Prostate gland (tissue), 2 donors: ENCODE measurements around the gene MYO1H. TPM values are rescaled to one million over a fixed set of nuclear protein-coding genes. Genes with fewer than 3 reads are reported as not detected.

ENCODE experiments used
- DNase-seq: peaks from one replicate; pipeline ENCODE4 v3.0.0-alpha.2; 2019; ENCODE audit warnings: low spot score
- H3K27ac ChIP-seq, 2 donors: fragments of 200-600 bp; sonication (generic); 2 replicates each; pipeline ENCODE4 v1.5.1; 2017 to 2019
- H3K27me3 ChIP-seq: fragments of 200-600 bp; sonication (generic); replicated peaks from 2 replicates; pipeline ENCODE4 v1.5.1; 2019; ENCODE audit not compliant: insufficient read depth
- H3K36me3 ChIP-seq, 2 donors: fragments of 200-600 bp; sonication (generic); 1 replicate in 1 of 2; 2 replicates in 1 of 2; pipeline versions ENCODE4 v1.5.1 to v1.8.1; 2017 to 2019
- H3K4me1 ChIP-seq: fragments of 200-600 bp; sonication (generic); replicated peaks from 2 replicates; pipeline ENCODE4 v1.5.1; 2019
- H3K4me3 ChIP-seq, 2 donors: fragments of 200-600 bp; sonication (generic); 2 replicates each; pipeline ENCODE4 v1.5.1; 2017 to 2019
- H3K9me3 ChIP-seq: fragments of 200-600 bp; sonication (generic); 2 replicates; pipeline ENCODE4 v1.5.1; 2017
- POLR2A ChIP-seq: fragments of 450-650 bp; IDR thresholded peaks from one replicate; pipeline ENCODE4 v1.6.1; 2016; ENCODE audit warnings: antibody characterized with exemption, mild to moderate bottlenecking
- POLR2AphosphoS5 ChIP-seq: sonication (generic); formaldehyde crosslinking; IDR thresholded peaks from one replicate; pipeline ENCODE4 v1.6.1; 2017; ENCODE audit warnings: antibody characterized with exemption
- WGBS: methylation state at CpG from one replicate; pipeline ENCODE4 v1.1.5; 2018; 5-methylcytosine and 5-hydroxymethylcytosine counted together
- intact Hi-C: fragments of 100-400 bp; cut with DNase I; formaldehyde crosslinking; loops from one replicate; pipeline ENCODE4 v1.14.2; 2022
- total RNA-seq, 2 donors: library from RNA; depleted of rRNA; stranded (reverse); fragments of >200 nt; gene quantifications; one replicate each; pipeline ENCODE4 v1.1.0, GENCODE V29; 2016
- TF ChIP-seq, protein P1 (sequence below), 4 experiments: fragments of 200-600 bp in 2 of 4; fragments of 450-650 bp in 2 of 4; sonication (generic) in 2 of 4; IDR thresholded peaks; 1 replicate in 3 of 4; 2 replicates in 1 of 4; pipeline ENCODE4 v1.5.1; 2016 to 2019; ENCODE audit warnings: antibody characterized with exemption in 4 of 4, mild to moderate bottlenecking in 2 of 4, moderate library complexity in 2 of 4

The MYO1H gene
- total RNA-seq, 2 donors from 2014 or later = 1.2 TPM; not detected in 1

DNA sequence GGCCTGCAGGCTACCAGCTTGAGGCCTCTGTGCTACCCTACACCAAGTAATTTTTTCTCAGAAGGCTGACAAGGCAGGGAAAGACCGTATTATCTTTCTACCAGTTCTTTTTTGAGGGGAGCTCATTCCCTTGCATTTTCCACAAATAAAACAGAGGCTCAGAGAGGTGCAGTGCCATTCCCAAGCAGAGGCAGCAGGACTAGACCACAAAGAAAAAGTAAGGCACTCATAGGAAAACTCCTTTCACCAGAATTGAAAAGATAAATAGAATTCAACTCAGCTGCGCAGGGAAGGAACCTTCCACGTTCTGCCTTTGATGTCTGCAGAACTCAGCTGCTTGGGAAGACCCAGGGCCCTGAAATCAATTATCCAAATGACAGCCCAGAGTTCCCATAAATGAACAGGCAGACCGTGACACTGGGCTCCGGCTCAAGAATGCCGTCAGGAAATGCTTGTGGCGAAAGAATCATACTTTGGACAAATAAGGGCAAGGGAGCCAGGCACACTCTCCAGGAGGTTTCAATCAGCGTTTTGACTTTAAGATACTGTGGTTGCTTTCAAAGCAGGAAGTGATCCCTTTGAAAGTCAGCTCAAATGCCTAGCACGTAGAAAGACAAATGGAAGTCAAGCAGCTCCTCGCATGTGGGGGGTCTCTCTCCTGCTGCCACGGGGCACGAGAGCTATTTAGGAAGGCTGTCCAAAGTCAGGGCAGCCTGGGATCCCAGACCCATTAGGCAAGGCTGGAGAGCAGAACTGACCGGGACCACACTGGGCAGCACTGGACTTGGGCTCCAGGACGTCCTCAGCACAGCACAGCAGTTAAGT is 115.4 kb downstream of the MYO1H start:
- Histone ChIP-seq H3K9me3 (no peaks in the 10 kb centered on the region), H3K27ac (peak overlapping the region; percentile 94), H3K27me3 (no peaks in the 10 kb centered on the region), H3K4me3 (peak overlapping the region in 1 of 2 donors; percentile 4), H3K36me3 (no peaks in the 10 kb centered on the region), H3K4me1 (peaks cover 32% of the 10 kb centered on the region)
- 18% methylated on average over 14 of the region's 14 CpGs for WGBS
- peak; percentile 96 for TF ChIP-seq POLR2AphosphoS5
- TF ChIP-seq, protein P1, sequence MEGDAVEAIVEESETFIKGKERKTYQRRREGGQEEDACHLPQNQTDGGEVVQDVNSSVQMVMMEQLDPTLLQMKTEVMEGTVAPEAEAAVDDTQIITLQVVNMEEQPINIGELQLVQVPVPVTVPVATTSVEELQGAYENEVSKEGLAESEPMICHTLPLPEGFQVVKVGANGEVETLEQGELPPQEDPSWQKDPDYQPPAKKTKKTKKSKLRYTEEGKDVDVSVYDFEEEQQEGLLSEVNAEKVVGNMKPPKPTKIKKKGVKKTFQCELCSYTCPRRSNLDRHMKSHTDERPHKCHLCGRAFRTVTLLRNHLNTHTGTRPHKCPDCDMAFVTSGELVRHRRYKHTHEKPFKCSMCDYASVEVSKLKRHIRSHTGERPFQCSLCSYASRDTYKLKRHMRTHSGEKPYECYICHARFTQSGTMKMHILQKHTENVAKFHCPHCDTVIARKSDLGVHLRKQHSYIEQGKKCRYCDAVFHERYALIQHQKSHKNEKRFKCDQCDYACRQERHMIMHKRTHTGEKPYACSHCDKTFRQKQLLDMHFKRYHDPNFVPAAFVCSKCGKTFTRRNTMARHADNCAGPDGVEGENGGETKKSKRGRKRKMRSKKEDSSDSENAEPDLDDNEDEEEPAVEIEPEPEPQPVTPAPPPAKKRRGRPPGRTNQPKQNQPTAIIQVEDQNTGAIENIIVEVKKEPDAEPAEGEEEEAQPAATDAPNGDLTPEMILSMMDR (IDR thresholded peaks at IDR 0.05) = no peak
- no peak for TF ChIP-seq POLR2A
- intact Hi-C loops = loop anchor here (2.0 kb wide), 1 partner anchor 14 kb away; the partner anchor contains the start of genes KCTD10 and UBE3B
- peak; percentile 86 for DNase-seq

GRCh38 chr12:109463756-109464155 is 116.1 kb downstream of the MYO1H start:
- no peaks in the 10 kb centered on the region for H3K27me3 ChIP-seq
- H3K27ac ChIP-seq = peak overlapping the region; percentile 94
- TF ChIP-seq, protein P1 (IDR thresholded peaks at IDR 0.05) = no peak
- TF ChIP-seq POLR2A (no peak), POLR2AphosphoS5 (no peak)
- 36% methylated on average over 5 of the region's 5 CpGs for WGBS
- H3K36me3 ChIP-seq = no peaks in the 10 kb centered on the region
- intact Hi-C loops = loop anchor here (2.0 kb wide), 1 partner anchor 13 kb away; the partner anchor contains the start of genes KCTD10 and UBE3B
- no peaks in the 10 kb centered on the region for H3K9me3 ChIP-seq
- H3K4me3 ChIP-seq = peak overlapping the region in 1 of 2 donors; percentile 4
- no peak for DNase-seq
- H3K4me1 ChIP-seq = peaks cover 32% of the 10 kb centered on the region

- TF ChIP-seq POLR2AphosphoS5 = no peak
- TF ChIP-seq, protein P1 (IDR thresholded peaks at IDR 0.05) = no peak
- TF ChIP-seq POLR2A = no peak
- DNase-seq = no peak
- Histone ChIP-seq H3K9me3 (no peaks in the 10 kb centered on the region), H3K4me1 (peaks cover 32% of the 10 kb centered on the region), H3K27ac (peak overlapping the region; percentile 94), H3K36me3 (no peaks in the 10 kb centered on the region), H3K27me3 (no peaks in the 10 kb centered on the region), H3K4me3 (no peak overlapping the region)
- intact Hi-C loops = no loop called here
- WGBS = 88% methylated on average over 14 of the region's 14 CpGs
Measured at GRCh38 chr12:109464642-109465351, 117.1 kb downstream of the MYO1H start.

DNA sequence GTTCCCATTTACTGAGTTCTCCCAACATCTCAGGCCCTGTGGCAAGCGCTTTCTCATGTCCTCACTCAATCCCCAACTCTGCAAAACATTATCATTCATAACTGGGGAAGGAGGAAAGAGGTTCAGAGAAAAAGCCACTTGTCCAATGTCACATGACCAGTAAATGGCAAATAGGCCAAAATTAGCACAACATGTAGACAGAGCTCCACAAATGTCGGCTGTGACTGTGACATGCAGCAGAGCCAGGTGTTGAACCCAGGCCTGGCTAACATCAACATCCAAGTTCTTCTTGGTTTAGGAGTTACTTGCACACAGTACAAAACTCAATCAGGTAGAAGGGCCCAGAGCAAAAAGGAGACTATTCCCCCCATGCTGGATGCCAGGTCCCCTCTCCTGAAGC is 118.6 kb downstream of the MYO1H start:
- Histone ChIP-seq H3K4me1 (peaks cover 26% of the 10 kb centered on the region), H3K27me3 (no peaks in the 10 kb centered on the region), H3K36me3 (no peaks in the 10 kb centered on the region), H3K27ac (no peak overlapping the region), H3K4me3 (no peak overlapping the region), H3K9me3 (no peaks in the 10 kb centered on the region)
- TF ChIP-seq POLR2A = no peak
- no peak for TF ChIP-seq POLR2AphosphoS5
- TF ChIP-seq, protein P1 (IDR thresholded peaks at IDR 0.05) = no peak
- intact Hi-C loops = no loop called here
- no peak for DNase-seq
- 82% methylated on average over 2 of the region's 2 CpGs for WGBS
